Measurements from ENCODE around the gene ARL15.

DNA sequence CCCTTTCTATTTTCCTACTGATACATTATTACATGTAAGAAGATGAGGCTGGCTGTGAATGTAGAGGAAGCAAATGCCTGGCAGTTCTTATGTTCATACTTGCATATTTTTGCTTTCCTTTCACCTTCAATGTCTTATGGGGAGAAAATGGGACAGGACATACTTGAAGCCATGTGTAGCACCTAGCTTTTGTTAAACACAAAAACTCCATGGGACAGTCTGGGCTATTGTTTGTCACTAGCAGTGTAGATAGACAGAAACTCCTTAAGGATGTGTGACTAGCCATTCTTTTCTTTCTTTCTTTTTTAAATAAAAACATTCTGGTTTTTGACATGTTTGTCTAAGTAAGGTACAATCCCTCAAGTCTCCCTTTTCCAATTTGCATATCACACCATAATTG, 122.7 kb downstream of the ARL15 start:
- TF ChIP-seq CTCF (IDR thresholded peaks at IDR 0.05; ENCODE audit: low read depth, low read length) (no peak), MAX (IDR thresholded peaks at IDR 0.05; ENCODE audit: low read depth, low read length) (no peak), POLR2A (IDR thresholded peaks at IDR 0.05; ENCODE audit: extremely low read depth, insufficient read length) (no peak)
